GM23338 (cell line): Measurements from ENCODE around the gene RPS13. TPM values are rescaled to one million over a fixed set of nuclear protein-coding genes. Genes with fewer than 3 reads are reported as not detected.

Source experiments
- ATAC-seq: fragments of 200-7000 bp; cut with Tn5 transposase; 3 replicates; pipeline ENCODE4 v1.9.1; 2020
- DNase-seq: peaks from one replicate; pipeline ENCODE4 v3.0.0-alpha.2; 2015; ENCODE audit warnings: low spot score
- H2AFZ ChIP-seq: fragments of 200-600 bp; sonication (generic); 2 replicates; pipeline ENCODE4 v1.8.0; 2016; ENCODE audit warnings: antibody characterized with exemption, mild to moderate bottlenecking, moderate library complexity
- H3F3A ChIP-seq: fragments of 200-600 bp; sonication (generic); replicated peaks from 2 replicates; pipeline ENCODE4 v1.8.0; 2017; ENCODE audit warnings: antibody characterized with exemption, mixed run types, low read depth
- H3K27ac ChIP-seq: fragments of 200-600 bp; sonication (generic); 2 replicates; pipeline ENCODE4 v1.6.1; 2016; ENCODE audit warnings: low read depth
- H3K27me3 ChIP-seq: fragments of 200-600 bp; sonication (generic); 2 replicates; pipeline ENCODE4 v1.8.0; 2016; ENCODE audit warnings: mild to moderate bottlenecking, mixed run types, moderate library complexity; ENCODE audit not compliant: insufficient read depth
- H3K36me3 ChIP-seq: fragments of 200-600 bp; sonication (generic); 2 replicates; pipeline ENCODE4 v1.8.0; 2016; ENCODE audit warnings: mild to moderate bottlenecking; ENCODE audit not compliant: insufficient read depth
- H3K4me1 ChIP-seq: fragments of 200-600 bp; sonication (generic); 2 replicates; pipeline ENCODE4 v1.8.0; 2016; ENCODE audit warnings: mild to moderate bottlenecking, moderate library complexity; ENCODE audit not compliant: insufficient read depth
- H3K4me2 ChIP-seq: fragments of 200-600 bp; sonication (generic); 2 replicates; pipeline ENCODE4 v1.7.1; 2017; ENCODE audit warnings: mixed run types
- H3K4me3 ChIP-seq: fragments of 200-600 bp; sonication (generic); 2 replicates; pipeline ENCODE4 v1.6.1; 2016; ENCODE audit warnings: mixed run types
- H3K79me2 ChIP-seq: fragments of 200-600 bp; sonication (generic); replicated peaks from 2 replicates; pipeline ENCODE4 v1.8.0; 2017; ENCODE audit warnings: mild to moderate bottlenecking; ENCODE audit not compliant: insufficient read depth
- H3K9me2 ChIP-seq: fragments of 200-600 bp; sonication (generic); 2 replicates; pipeline ENCODE4 v1.8.0; 2017; ENCODE audit not compliant: insufficient read depth
- H4K20me1 ChIP-seq: fragments of 200-600 bp; sonication (generic); replicated peaks from 2 replicates; pipeline ENCODE4 v1.8.0; 2017; ENCODE audit warnings: mild to moderate bottlenecking; ENCODE audit not compliant: insufficient read depth
- H3K27ac Mint-ChIP-seq: 2 replicates; pipeline ENCODE4 v1.8.0; 2020; ENCODE audit warnings: inconsistent platforms, mild to moderate bottlenecking, moderate library complexity, mixed read lengths
- H3K27me3 Mint-ChIP-seq: 3 replicates; pipeline ENCODE4 v1.8.0; 2022; ENCODE audit warnings: low read depth, mild to moderate bottlenecking, moderate library complexity, mixed read lengths, inconsistent platforms; ENCODE audit not compliant: insufficient read depth, poor library complexity
- H3K36me3 Mint-ChIP-seq: 3 replicates; pipeline ENCODE4 v1.8.0; 2021; ENCODE audit warnings: low read depth, mild to moderate bottlenecking, inconsistent platforms, moderate library complexity, mixed read lengths
- H3K4me1 Mint-ChIP-seq: 3 replicates; pipeline ENCODE4 v1.8.0; 2020; ENCODE audit warnings: mild to moderate bottlenecking, inconsistent platforms, mixed read lengths
- H3K4me3 Mint-ChIP-seq: 3 replicates; pipeline ENCODE4 v1.8.0; 2021; ENCODE audit warnings: moderate library complexity, mild to moderate bottlenecking, inconsistent platforms, mixed read lengths
- H3K9me3 Mint-ChIP-seq: 3 replicates; pipeline ENCODE4 v1.8.0; 2020; ENCODE audit warnings: moderate library complexity, mild to moderate bottlenecking, inconsistent platforms, mixed read lengths
- CREB1 ChIP-seq: fragments of 250-450 bp; sonication (Bioruptor Pico); IDR thresholded peaks from 2 replicates; pipeline ENCODE4 v1.5.0; 2020; ENCODE audit warnings: low read depth, mild to moderate bottlenecking, moderate library complexity
- EZH2 ChIP-seq: fragments of 200-600 bp; sonication (generic); IDR thresholded peaks from one replicate; pipeline ENCODE4 v1.8.0; 2017; ENCODE audit warnings: antibody characterized with exemption, mild to moderate bottlenecking, low read depth; ENCODE audit not compliant: unreplicated experiment
- EZH2phosphoT487 ChIP-seq: fragments of 200-600 bp; sonication (generic); IDR thresholded peaks from one replicate; pipeline ENCODE4 v1.8.1; 2018; ENCODE audit warnings: antibody characterized with exemption; ENCODE audit not compliant: unreplicated experiment
- JUNB ChIP-seq: IDR thresholded peaks from one replicate; pipeline ENCODE4 v1.6.1; 2016; ENCODE audit warnings: antibody characterized with exemption; ENCODE audit not compliant: unreplicated experiment
- NANOG ChIP-seq: IDR thresholded peaks from 2 replicates; pipeline ENCODE4 v1.6.1; 2016; ENCODE audit warnings: antibody characterized with exemption, borderline replicate concordance
- POLR2AphosphoS5 ChIP-seq: IDR thresholded peaks from 2 replicates; pipeline ENCODE4 v1.6.1; 2016; ENCODE audit warnings: antibody characterized with exemption, low read depth
- STAT1 ChIP-seq: IDR thresholded peaks from one replicate; pipeline ENCODE4 v1.6.1; 2016; ENCODE audit warnings: antibody characterized with exemption; ENCODE audit not compliant: unreplicated experiment
- ZNF114 ChIP-seq: fragments of 250-450 bp; sonication (Bioruptor Pico); IDR thresholded peaks from 2 replicates; pipeline ENCODE4 v1.5.0; 2020; ENCODE audit warnings: mild to moderate bottlenecking, moderate library complexity
- ZNF331 ChIP-seq: fragments of 250-450 bp; sonication (Bioruptor Pico); IDR thresholded peaks from 2 replicates; pipeline ENCODE4 v1.5.0; 2020; ENCODE audit warnings: low read depth, mild to moderate bottlenecking, moderate library complexity
- polyA plus RNA-seq: library from polyadenylated mRNA; unstranded; fragments of >200 nt; fragmentation: Nextera tagmentation; extraction: Ambion mirVana; gene quantifications from 2 replicates; pipeline ENCODE4 v1.2.1, GENCODE V29; 2016
- total RNA-seq: library from RNA; depleted of rRNA; stranded (reverse); fragments of >200 nt; shearing (Covaris generic); gene quantifications from 2 replicates; pipeline ENCODE4 v1.2.3, GENCODE V29; 2014
- TF ChIP-seq, protein P1 (sequence below), 2 experiments: fragments of 200-600 bp in 1 of 2; sonication (generic) in 1 of 2; conservative IDR thresholded peaks; 2 replicates each; pipeline versions ENCODE4 v1.5.1 to v1.6.1; 2016 to 2017; ENCODE audit warnings: antibody characterized with exemption in 2 of 2, low read depth in 2 of 2, mild to moderate bottlenecking in 2 of 2, moderate library complexity in 1 of 2
- TF ChIP-seq, protein P2 (sequence below): IDR thresholded peaks from 2 replicates; pipeline ENCODE4 v1.6.1; 2016; ENCODE audit warnings: antibody characterized with exemption
- TF ChIP-seq, protein P3 (sequence below): fragments of 250-450 bp; sonication (Bioruptor Pico); IDR thresholded peaks from 2 replicates; pipeline ENCODE4 v1.5.0; 2020; ENCODE audit warnings: mild to moderate bottlenecking, moderate library complexity

Gene RPS13
- total and polyA plus RNA-seq, 2 experiments from 2014 or later = 1,211 to 1,717 TPM

GRCh38 chr11:17121981-17122380 lies 44.5 kb upstream of the RPS13 start:
- H2AFZ ChIP-seq = no peak overlapping the region
- no peak overlapping the region for H3K27ac Mint-ChIP-seq
- peaks cover 2% of the 10 kb centered on the region for H3K27me3 Mint-ChIP-seq
- H3K9me3 Mint-ChIP-seq = no peaks in the 10 kb centered on the region
- no peaks in the 10 kb centered on the region for H3K79me2 ChIP-seq
- no peaks in the 10 kb centered on the region for H3F3A ChIP-seq
- no peak overlapping the region for H3K4me3 Mint-ChIP-seq
- ATAC-seq (no peak), DNase-seq (no peak)
- H3K4me1 ChIP-seq = no peaks in the 10 kb centered on the region
- TF ChIP-seq ZNF331 (CRISPR knock-in tag) = no peak
- peaks cover 32% of the 10 kb centered on the region; the same call in 2 of the 3 replicates for H3K36me3 Mint-ChIP-seq
- H4K20me1 ChIP-seq = peaks cover 2% of the 10 kb centered on the region; the same call in 1 of the 2 replicates
- H3K9me2 ChIP-seq = no peaks in the 10 kb centered on the region
- H3K27me3 ChIP-seq = no peaks in the 10 kb centered on the region
- peaks cover 27% of the 10 kb centered on the region for H3K36me3 ChIP-seq
- H3K27ac ChIP-seq = no peak overlapping the region
- no peak overlapping the region for H3K4me2 ChIP-seq
- no peak overlapping the region for H3K4me3 ChIP-seq
- no peaks in the 10 kb centered on the region for H3K4me1 Mint-ChIP-seq

GRCh38 chr11:17117262-17117661 lies 39.8 kb upstream of the RPS13 start:
- Histone ChIP-seq H3K9me2 (no peaks in the 10 kb centered on the region), H3K4me2 (no peak overlapping the region), H4K20me1 (no peaks in the 10 kb centered on the region; the same call in 1 of the 2 replicates), H3K27me3 (no peaks in the 10 kb centered on the region), H3K79me2 (no peaks in the 10 kb centered on the region), H3K4me1 (no peaks in the 10 kb centered on the region), H2AFZ (no peak overlapping the region), H3K36me3 (peaks cover 66% of the 10 kb centered on the region), H3K27ac (no peak overlapping the region), H3F3A (no peaks in the 10 kb centered on the region), H3K4me3 (no peak overlapping the region)
- Mint-ChIP-seq H3K4me3 (no peak overlapping the region), H3K4me1 (no peaks in the 10 kb centered on the region), H3K27me3 (peaks cover 2% of the 10 kb centered on the region), H3K36me3 (peaks cover 55% of the 10 kb centered on the region), H3K27ac (no peak overlapping the region), H3K9me3 (no peaks in the 10 kb centered on the region)
- ATAC-seq (no peak), DNase-seq (no peak)
- TF ChIP-seq, protein P1, sequence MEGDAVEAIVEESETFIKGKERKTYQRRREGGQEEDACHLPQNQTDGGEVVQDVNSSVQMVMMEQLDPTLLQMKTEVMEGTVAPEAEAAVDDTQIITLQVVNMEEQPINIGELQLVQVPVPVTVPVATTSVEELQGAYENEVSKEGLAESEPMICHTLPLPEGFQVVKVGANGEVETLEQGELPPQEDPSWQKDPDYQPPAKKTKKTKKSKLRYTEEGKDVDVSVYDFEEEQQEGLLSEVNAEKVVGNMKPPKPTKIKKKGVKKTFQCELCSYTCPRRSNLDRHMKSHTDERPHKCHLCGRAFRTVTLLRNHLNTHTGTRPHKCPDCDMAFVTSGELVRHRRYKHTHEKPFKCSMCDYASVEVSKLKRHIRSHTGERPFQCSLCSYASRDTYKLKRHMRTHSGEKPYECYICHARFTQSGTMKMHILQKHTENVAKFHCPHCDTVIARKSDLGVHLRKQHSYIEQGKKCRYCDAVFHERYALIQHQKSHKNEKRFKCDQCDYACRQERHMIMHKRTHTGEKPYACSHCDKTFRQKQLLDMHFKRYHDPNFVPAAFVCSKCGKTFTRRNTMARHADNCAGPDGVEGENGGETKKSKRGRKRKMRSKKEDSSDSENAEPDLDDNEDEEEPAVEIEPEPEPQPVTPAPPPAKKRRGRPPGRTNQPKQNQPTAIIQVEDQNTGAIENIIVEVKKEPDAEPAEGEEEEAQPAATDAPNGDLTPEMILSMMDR (conservative IDR thresholded peaks at IDR 0.05; ENCODE audit: low read depth in 2 of 2) = no peak
- no peak for TF ChIP-seq JUNB
- no peak for TF ChIP-seq ZNF114
- no peak for TF ChIP-seq NANOG
- no peak for TF ChIP-seq EZH2
- TF ChIP-seq STAT1 = no peak
- TF ChIP-seq ZNF331 (CRISPR knock-in tag) = no peak
- TF ChIP-seq, protein P2, sequence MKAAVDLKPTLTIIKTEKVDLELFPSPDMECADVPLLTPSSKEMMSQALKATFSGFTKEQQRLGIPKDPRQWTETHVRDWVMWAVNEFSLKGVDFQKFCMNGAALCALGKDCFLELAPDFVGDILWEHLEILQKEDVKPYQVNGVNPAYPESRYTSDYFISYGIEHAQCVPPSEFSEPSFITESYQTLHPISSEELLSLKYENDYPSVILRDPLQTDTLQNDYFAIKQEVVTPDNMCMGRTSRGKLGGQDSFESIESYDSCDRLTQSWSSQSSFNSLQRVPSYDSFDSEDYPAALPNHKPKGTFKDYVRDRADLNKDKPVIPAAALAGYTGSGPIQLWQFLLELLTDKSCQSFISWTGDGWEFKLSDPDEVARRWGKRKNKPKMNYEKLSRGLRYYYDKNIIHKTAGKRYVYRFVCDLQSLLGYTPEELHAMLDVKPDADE = no peak
- TF ChIP-seq EZH2phosphoT487 = no peak
- TF ChIP-seq POLR2AphosphoS5 = no peak
- TF ChIP-seq CREB1 (CRISPR knock-in tag) = no peak
- TF ChIP-seq, protein P3, sequence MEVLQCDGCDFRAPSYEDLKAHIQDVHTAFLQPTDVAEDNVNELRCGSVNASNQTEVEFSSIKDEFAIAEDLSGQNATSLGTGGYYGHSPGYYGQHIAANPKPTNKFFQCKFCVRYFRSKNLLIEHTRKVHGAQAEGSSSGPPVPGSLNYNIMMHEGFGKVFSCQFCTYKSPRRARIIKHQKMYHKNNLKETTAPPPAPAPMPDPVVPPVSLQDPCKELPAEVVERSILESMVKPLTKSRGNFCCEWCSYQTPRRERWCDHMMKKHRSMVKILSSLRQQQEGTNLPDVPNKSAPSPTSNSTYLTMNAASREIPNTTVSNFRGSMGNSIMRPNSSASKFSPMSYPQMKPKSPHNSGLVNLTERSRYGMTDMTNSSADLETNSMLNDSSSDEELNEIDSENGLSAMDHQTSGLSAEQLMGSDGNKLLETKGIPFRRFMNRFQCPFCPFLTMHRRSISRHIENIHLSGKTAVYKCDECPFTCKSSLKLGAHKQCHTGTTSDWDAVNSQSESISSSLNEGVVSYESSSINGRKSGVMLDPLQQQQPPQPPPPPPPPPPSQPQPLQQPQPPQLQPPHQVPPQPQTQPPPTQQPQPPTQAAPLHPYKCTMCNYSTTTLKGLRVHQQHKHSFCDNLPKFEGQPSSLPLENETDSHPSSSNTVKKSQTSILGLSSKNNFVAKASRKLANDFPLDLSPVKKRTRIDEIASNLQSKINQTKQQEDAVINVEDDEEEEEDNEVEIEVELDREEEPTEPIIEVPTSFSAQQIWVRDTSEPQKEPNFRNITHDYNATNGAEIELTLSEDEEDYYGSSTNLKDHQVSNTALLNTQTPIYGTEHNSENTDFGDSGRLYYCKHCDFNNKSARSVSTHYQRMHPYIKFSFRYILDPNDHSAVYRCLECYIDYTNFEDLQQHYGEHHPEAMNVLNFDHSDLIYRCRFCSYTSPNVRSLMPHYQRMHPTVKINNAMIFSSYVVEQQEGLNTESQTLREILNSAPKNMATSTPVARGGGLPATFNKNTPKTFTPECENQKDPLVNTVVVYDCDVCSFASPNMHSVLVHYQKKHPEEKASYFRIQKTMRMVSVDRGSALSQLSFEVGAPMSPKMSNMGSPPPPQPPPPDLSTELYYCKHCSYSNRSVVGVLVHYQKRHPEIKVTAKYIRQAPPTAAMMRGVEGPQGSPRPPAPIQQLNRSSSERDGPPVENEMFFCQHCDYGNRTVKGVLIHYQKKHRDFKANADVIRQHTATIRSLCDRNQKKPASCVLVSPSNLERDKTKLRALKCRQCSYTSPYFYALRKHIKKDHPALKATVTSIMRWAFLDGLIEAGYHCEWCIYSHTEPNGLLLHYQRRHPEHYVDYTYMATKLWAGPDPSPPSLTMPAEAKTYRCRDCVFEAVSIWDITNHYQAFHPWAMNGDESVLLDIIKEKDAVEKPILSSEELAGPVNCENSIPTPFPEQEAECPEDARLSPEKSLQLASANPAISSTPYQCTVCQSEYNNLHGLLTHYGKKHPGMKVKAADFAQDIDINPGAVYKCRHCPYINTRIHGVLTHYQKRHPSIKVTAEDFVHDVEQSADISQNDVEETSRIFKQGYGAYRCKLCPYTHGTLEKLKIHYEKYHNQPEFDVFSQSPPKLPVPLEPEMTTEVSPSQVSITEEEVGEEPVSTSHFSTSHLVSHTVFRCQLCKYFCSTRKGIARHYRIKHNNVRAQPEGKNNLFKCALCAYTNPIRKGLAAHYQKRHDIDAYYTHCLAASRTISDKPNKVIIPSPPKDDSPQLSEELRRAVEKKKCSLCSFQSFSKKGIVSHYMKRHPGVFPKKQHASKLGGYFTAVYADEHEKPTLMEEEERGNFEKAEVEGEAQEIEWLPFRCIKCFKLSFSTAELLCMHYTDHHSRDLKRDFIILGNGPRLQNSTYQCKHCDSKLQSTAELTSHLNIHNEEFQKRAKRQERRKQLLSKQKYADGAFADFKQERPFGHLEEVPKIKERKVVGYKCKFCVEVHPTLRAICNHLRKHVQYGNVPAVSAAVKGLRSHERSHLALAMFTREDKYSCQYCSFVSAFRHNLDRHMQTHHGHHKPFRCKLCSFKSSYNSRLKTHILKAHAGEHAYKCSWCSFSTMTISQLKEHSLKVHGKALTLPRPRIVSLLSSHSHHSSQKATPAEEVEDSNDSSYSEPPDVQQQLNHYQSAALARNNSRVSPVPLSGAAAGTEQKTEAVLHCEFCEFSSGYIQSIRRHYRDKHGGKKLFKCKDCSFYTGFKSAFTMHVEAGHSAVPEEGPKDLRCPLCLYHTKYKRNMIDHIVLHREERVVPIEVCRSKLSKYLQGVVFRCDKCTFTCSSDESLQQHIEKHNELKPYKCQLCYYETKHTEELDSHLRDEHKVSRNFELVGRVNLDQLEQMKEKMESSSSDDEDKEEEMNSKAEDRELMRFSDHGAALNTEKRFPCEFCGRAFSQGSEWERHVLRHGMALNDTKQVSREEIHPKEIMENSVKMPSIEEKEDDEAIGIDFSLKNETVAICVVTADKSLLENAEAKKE = no peak
